Activated gamma-delta T cell treated with Interleukin-2 at 50 U/mL for 16 hours (primary cell): ENCODE data around the gene ALDOC.
"Not testable (repeated sequence)": the region's sequence is repeated elsewhere in the genome, so short reads cannot be mapped to it uniquely, and the experiment has no call there.

Experiments
- DNase-seq: peaks from one replicate; pipeline ENCODE4 v3.0.0-alpha.2; 2020

ALDOC gene

DNA sequence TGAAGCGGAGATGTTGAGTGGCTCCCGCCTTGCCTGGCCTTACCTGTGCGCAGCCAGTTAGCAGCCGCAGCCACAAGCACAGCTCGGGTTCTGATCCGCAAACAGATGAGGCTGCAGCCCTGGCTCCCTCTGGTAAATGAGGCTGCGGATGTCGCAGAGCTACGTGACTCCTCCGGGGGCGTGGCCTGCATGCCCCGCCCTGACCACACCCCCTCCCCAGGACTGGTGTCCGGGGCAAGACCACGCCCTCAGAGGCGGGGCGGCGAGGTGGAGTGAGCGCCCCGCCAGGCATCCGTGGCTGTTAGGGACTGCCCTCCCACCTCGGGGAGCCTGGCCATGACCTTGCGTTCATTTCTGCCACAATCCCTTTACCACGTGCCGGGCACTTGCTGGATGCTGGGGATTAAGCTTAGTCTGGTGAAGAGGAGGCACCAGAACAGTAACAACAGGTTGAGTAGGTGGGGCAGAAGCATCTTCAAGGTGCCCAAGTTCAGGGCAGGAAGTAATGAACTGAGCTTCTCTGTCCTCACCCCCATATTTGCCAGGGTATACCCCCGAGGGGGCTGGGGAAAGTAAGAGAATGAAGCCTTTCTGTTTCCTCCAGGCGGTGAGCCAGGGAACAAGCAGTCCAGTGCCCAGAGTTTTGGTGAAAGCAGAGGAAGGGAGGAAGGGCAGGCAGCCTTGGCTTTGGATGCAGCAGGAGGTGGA, at the start of gene ALDOC:
ALDOC (minus strand) TSS at position 138 of the 708 bp plus-strand sequence. CDS start 1,363 bp downstream, outside the sequence.
- DNase-seq = peak; percentile 99

DNA sequence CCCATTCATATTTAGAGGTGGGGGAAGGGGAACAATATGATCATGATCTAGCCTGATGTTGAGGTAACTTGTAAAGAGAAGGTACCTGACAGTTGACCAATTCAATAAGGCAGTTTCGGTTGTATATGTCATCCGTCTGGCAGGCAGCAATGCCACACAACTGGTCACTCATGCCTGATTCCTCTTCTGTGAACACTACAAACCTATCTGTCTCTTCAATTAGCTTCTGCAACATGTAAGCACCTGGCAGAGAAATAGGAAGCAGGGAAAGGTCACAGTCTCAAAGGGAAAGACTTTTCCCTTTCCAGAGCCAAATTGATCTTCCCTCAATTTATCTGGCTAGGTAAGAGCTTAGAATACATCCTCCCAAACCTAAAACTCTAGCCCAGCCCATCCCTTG, 47.5 kb upstream of the ALDOC start:
- no peak for DNase-seq

DNA sequence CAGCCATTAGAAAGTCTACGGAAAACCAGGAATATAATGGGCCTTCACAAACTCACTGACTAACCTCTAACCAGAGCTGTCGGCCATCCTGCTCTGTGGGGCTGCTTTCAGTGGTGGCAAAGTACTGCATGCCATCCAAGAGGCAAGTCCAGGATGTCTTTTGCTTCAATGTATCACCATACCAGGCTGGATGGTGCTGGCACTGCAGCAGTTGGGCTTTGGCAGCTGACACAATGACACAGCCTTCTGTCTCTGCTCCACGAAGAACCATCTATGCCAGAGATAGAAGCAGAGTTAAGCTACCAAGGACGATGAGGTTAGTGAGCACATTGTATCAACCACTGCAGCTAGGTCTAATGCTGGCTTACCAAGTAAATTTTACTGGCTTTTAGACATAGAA, 47.0 kb upstream of the ALDOC start:
- no peak for DNase-seq

DNA sequence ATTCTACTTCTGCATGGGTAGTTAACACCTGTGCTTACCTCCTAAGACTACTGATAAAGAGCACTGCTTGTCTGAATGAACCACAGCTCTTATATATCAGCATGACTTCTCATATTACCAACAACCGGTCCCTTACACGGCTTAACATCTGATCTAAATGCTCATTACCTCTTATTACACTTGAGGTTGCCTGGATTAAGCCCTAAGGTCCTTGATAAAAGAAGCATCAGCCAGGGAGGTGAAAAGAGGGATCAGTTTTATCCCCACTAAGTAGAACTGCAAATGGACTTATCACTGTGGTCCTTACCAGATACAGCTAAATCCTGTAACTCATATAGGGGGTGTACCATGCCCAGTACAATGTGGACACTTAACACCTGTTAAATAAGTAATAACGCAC, 45.5 kb upstream of the ALDOC start:
- no peak for DNase-seq

DNA sequence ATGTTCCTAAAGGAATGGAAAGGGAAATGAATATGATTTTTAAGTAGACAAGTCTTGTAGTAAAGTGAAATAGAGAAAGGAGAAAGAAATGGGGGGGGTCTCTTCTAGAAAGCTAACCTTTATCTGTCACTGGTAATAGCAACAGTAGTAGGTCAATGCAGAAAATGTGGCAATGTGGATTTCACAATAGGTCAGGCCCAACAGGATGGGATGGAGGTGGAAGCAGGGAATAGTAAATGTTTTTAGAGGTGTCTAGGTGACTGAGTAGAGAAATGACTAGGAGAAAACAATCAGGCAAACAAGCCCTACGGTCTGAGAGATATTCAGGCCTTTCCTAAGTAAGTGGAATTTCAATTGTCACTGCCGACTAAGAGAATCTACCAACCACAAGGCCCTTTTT, 43.3 kb upstream of the ALDOC start:
- DNase-seq = no peak

DNA sequence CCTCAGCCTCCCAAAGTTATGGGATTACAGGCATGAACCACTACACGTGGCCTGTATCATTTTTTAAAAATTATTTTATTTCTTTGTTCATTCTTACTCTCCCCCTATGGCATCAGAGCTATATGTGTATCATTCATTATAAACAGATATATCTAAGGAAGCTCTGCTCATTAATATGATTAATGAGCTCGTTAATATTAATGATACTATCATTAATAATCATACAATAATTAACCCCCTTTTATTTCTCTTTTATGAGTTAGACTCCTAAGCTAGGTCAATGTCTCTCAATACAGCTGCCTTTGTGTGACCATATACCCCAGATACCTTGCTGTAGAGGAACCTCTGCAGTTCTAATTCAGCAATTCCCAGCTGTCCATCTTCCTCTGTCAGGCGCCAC, 41.8 kb upstream of the ALDOC start:
- no peak for DNase-seq

DNA sequence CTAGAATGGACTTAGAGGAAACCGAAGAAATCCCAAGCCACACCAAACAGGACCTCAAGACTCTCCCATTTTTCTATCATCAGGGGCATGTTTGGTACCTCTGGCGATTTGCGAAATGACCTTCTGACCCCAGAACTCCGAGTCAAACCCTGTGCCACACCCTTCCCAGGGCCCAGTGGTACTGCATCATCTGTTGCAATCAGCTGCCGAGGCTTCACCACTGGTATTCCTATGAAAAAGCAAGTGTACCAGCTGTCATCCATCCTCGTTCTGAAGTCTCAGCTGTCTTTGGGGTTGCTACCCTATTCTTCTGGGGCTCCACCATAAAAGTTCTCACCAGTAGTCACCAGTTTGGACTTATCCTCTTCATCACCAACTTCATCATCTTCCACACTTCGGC, 39.6 kb upstream of the ALDOC start:
- DNase-seq = no peak

DNA sequence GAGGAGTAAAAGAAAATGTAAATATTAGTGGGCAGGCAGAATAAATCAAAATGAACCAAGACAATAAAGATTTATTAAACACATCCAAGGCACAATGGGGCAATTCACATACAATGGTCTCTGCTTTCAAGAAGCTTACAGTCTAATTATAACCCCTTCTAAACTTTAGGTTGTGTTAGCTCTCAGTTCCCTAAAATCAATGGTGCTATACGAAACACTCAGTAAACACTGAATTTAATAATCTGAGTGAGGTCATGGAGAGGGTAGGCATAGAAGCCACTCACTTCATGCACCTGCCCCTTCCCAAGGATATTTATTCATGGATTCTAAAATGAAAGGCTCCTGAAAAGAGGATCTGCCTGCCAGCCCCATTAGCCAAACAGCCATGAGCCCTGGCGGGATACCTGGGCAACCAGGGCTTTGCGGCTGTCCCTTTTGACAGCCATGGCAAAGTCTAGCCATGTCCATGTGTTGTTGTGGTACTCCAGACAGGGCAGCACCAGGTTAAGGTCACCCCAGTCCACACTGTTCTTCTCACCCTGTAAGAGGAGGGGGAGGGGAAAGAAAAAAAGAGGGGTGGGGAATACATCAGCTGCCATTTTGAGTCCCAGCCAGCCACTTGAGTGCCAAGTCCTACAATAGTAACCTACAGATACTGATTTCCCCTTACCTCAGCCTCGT, 38.7 kb upstream of the ALDOC start:
- DNase-seq = no peak

DNA sequence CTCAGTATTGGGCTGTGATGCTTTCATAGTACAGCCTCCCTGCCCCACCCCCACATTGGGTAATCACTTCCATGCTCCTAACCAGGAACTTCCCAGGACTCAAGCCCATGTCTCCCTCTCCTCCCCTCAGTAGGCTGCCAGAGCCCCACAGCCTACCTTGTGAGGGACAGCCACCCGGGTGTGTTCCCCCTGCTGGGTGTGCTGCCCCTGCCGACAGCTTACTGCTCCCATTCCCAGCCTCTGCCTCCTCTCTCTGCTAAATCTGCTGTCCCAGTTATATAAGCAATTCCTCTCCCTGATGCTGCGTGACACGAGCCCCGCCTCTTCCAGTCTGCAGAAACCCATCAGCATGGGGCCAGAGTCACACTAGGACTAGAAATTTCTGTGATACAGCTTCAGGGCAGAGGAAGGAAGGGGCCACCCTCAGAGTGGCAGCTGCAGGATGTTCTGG, 37.3 kb upstream of the ALDOC start, which contains the start of gene RSKR:
RSKR (minus strand) TSS at position 255 of the 451 bp plus-strand sequence; CDS start at position 231, 24 bp downstream.
- DNase-seq = no peak

DNA sequence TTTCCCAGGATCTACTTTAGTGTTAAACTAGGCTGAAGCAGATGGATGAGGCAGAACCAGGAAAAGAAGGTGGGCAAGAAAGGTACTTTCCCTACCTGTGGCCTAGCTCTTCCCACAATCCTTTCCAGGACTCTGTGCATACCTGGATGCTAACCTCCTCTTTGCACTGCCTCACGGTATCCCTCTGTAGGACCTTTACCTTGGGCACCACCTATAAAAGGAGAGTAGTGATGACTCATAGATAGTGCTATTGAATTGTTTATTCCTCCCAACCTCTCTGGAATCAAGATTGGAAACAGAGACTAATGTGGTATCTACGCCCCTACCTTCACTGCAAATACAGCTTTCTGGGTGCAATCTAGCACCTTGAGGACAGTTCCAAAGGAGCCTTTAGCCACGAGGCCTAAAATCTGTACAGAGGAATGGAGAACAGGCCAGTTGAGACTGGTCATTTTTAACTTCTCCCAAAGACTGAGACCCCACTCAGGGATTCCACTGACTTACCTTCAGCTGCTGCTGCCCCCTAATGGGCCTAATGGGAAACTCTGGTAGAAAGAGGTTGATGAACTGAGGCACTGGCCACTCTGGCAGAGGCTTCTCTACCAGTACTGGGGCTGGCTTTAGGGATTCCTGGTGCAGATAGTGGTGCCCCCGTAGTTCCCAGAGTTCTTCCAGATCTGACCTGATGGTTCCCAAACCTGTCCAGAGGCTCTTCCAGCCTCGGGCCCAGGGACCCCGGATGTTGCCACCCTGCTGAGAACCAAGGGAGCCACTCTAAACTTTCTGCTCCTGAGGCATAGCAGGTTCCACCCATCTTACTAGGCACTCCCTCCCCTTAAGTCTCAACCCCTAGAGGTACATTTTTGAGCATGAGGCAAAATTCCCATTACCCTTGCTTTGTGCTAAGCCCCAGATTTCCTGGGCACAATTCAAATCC, 36.5 kb upstream of the ALDOC start:
- DNase-seq = peak; percentile 35

DNA sequence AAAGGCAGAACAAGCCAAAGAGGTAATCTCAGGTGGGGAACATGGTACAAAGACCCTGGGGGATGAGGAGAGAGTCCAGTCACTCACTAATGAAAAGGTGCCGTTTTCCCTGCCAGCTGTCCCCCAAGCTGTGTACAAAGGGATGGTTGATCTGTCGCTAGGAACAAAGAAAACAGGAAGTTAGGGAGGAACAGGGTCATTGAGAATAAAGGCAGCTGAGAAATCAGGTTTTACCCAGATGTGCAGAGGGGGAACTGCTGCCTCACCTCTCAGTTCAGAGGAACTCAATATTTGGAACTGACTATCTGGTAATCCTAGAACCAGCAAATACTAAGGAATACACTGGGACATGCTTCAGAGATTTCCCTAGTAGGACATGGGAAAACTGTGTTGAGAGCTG, 35.8 kb upstream of the ALDOC start:
- DNase-seq = no peak

DNA sequence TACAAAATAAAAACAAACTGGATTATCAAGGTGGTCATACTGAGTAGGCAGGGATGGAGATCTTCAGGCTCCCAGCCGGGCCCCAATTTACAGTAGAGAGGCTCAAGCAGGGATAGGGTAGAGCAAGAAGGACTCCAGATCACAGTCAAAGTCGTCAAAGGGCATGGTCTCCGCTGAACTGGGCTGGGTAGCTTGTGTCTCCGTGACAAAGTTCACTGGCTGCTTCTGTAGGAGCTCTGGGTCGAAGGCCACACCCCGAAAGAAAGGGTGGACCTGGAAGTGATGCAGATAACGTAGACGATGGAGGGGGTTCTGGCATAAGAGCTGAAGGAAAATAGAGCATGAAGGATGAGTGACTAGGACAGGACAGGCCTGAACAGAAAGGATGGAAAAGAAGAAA, 33.7 kb upstream of the ALDOC start:
- DNase-seq = no peak

DNA sequence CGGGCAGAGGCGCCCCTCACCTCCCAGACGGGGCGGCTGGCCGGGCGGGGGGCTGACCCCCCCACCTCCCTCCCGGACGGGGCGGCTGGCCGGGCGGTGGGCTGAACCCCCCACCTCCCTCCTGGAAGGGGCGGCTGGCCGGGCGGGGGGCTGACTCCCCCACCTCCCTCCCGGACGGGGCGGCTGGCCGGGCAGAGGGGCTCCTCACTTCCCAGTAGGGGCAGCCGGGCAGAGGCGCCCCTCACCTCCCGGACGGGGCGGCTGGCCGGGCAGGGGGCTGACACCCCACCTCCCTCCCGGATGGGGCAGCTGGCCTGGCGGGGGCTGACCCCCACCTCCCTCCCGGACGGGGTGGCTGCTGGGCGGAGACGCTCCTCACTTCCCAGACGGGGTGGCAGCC, 27.3 kb upstream of the ALDOC start:
- not testable (repeated sequence) for DNase-seq

DNA sequence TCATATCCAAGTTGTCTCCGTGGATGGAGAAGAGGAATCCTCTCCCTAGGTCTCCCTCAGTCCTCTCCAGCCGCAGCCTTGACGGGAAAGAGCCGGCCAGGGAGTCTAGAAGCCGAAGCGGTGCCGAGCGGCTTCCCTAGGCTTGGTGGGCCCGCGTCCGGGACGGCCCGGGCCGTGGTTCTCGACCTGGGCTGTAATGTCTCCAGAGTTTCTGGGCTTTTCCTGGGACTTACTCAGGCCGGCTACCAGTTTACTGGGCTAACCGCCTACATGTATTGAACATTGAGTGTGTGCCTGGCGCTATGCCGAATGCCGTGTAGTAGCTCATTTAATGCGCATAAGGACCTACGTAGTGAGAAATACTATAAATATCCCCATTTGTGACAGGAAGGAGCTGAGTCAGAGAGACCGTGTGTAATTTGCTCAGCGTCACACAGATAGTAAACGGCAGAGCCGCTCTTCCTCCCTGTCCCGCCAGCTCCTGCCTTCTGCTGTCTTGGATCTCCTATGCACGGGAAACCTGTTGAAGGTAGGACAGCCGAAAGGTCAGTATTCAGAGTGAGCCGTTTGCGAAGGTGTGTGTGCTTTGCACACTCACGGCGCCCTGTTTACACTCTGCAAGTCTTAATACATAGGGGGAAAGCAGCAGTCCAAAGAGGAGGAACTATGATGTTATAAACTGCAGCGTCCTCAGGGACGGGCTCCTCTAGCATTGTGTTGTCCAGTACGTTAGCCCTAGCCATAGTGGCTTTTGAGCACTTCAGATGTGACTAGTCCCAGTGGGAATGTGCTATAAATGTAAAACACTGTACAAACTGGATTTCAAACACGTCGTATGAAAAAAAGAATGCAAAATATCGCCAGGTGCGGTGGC, 22.9 kb upstream of the ALDOC start:
- DNase-seq = peak; percentile 38

DNA sequence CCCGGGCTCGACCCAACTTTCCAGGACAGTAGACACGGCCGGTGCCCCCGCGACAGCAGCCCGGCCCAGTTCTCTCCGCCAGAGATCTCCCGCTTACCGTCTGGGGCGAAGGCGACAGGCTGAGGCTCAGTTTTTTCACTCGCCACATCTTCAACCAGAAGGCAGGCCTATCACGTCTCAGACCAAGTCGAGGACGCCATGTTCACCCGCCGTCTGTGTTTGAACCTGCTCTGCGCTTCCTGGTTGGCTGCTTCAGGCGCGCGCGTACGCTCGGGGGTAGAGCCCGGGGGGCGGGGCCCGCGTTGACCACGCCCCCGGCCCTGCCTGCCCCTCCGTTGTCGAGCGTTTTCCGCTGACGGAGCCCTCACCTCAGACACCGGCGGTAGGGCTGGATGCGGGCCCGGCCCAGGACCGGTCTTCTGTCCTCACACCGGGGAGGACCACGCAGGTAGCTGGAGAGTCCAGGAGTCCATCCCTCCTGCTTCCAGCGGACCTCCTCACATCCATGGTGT, 22.2 kb upstream of the ALDOC start, which contains the start of gene SPAG5:
SPAG5 (minus strand) TSS at position 227 of the 512 bp plus-strand sequence; CDS start at position 148, 79 bp downstream.
- DNase-seq = peak; percentile 94

DNA sequence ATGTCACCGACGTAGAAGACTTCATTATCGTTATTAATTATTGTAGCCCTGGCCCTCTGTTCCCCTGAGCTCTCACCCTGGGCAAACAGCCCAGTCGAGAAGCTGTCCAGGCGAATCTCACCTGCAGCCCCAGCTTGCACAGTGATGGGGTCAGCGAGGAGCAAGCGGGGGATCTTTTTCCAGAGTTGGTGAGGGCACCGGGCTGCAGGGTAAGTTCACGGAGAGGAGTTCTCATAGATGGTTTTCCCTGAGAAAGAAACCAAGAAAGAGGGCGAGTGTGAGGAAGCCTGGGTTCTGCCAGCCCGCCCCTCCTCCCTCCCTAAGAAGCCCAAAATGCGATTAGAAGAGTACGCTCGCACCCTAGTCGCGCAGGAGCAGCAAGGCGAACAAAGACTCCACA, 21.7 kb upstream of the ALDOC start:
- DNase-seq = no peak

DNA sequence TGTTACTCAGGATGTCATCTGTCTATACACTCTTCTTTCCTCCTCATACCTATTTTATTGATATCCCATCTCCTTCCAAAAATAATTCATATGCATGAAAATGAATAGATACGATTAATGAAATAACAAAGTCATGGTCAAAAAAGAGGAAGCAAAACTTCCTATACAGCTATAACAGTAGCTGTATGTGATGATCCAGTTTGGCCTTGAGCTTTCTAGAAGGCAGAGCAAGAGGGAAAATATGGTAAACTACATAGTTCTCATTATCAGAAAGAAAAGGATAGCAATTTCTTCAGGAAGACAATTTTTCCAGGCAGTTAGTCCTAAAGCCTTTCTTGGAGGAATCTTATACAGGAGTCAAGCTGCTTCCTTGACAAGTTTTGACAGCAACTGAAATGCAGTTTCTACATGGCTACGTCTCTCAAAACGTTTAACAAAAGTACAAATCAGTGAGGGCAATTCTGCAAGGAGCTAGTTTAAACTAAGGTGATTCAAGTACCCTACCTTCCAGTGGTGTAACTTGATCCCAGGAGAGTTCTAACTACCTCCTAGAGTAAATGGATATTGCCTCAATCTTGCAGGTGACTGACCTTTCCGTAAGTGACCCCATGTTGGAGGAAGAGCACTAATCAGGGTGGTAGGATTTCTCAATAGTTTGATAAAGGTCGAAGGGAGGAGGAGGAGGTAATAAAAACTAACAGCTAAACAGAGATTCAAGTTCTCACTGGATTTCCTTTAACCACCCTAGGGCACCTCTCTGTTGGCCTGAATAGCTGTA, 21.1 kb upstream of the ALDOC start:
- DNase-seq = no peak

DNA sequence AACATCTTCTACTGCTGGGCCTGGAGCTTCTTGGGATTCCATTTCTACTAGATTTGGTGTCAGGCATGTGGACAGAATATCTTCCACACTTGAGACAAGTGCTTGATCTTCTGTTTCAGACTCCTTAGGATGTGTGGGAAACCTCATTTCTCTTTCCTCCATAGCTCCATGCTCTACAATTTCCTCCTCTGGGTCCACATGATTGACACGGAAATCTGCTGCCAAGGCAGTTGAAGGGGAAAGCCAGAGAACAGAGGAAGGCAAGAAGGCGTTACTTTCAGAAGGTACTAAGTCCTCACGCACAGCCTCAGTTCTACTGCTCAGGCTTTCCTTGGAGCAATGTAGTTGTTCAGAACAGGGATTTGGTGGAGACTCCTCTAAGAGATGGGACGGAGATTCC, 15.6 kb upstream of the ALDOC start:
- DNase-seq = no peak

DNA sequence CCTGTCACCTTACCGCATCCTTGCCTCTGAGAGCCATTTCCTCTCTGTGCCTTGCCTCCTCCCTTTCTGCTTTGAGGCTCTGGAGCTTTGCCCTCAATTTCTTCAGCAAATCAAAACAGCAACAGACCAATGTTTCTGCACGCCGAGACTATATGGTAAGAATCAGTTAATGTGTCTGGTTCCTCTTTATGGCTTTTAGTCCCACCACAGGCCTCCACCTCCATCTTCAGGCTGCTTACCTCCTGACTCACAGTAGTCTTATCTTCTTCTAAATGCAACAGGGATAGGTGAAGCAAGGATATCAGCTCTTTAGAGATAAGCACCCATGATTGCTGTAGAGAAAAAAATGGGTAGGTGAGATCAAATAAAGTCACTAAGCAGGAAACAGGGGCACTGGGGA, 9.2 kb upstream of the ALDOC start:
- DNase-seq = no peak

DNA sequence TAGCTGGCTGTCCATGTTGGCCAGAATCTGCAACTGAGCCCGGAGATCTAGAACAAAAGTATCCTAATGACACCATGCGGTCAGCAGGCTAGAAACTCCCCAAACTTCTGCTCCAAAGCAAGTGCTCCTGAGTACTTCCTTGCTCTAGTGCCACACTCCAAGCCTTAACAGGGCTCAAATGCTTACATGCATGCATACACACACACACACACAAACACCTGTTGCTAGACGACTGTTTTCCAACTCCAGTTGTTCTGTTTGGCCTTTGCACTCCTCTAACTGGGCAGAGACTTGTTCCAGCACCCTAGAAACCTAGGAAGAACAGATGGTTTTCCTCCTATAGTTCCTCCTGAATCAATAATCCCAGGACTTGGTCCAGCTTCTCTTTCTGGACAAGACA, 7.7 kb upstream of the ALDOC start:
- DNase-seq = no peak

DNA sequence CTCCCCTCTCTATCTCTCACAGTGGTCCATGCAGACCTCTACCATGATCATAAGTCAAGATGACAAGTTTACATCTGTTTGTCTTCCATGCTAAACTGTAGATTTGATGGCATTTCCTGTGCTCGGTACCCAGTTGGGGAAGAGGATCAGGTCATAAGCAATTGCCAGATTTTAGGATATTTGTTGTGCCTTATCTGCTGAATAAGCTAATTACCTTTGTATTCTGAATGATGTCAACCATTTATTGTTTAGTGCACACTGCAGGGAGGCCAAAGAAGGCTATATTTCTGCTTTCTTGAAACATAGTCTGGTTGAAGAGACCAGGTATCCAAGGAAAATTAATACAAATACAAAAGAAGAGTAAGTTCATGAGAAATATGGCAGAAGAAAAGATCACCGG, 5.8 kb upstream of the ALDOC start:
- DNase-seq = no peak
